ENCODE results near the gene BAHCC1. TPM values are rescaled to one million over a fixed set of nuclear protein-coding genes. Genes with fewer than 3 reads are reported as not detected.

Gene BAHCC1
- total RNA-seq, 1 experiment from 2014 or later = 9.9 TPM

DNA sequence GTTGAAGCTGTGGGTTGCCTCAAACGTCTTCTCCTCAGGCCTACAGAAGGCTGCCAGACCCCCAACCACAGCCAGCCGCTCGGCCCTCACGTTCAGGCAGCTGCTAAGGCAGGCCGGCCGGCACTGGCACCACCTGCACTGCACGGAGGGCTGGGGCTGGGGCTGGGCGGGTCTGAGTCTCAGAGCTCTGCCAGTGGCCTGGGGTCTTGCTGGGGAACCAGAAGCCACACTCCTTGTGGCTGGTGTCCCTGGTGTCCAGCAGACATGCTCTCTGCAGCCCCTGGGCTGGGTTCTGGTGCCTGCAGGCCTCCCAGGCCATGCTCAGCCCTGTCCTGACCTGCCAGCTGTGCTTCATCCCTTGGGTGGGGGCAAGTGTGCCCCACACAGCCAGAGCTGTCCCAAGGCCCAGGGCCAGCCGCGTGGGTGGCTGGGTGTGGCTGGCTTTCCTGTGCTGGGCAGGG, 42.0 kb downstream of the BAHCC1 start:
- intact Hi-C loops (cut with micrococcal nuclease) = no loop called here
- Histone ChIP-seq H3K4me3 (ENCODE audit: low read length) (no peak overlapping the region), H3K9me3 (ENCODE audit: low read length) (no peaks in the 10 kb centered on the region), H4K20me1 (ENCODE audit: low read length) (no peaks in the 10 kb centered on the region), H2AFZ (ENCODE audit: low read length) (no peak overlapping the region), H3K4me2 (ENCODE audit: low read length) (no peak overlapping the region), H3K9ac (ENCODE audit: low read length) (no peak overlapping the region), H3K79me2 (ENCODE audit: low read length) (no peaks in the 10 kb centered on the region), H3K4me1 (ENCODE audit: insufficient read depth, low read length) (no peaks in the 10 kb centered on the region), H3F3A (ENCODE audit: low read length, unreplicated experiment) (no peaks in the 10 kb centered on the region), H3K27me3 (ENCODE audit: low read length) (no peaks in the 10 kb centered on the region), H3K36me3 (ENCODE audit: low read depth, low read length) (no peaks in the 10 kb centered on the region), H3K27ac (ENCODE audit: low read length) (no peak overlapping the region), H3K9me2 (replicated peaks; ENCODE audit: low read length) (no peaks in the 10 kb centered on the region)
- DNase-seq = no peak
- no TSS peak for BruUV-seq (replicated peaks)
- TF ChIP-seq EZH2 (IDR thresholded peaks at IDR 0.05; ENCODE audit: low read length, unreplicated experiment) (no peak), EZH2phosphoT487 (IDR thresholded peaks at IDR 0.05; ENCODE audit: borderline replicate concordance, low read length) (no peak)
- TF ChIP-seq, protein P1, sequence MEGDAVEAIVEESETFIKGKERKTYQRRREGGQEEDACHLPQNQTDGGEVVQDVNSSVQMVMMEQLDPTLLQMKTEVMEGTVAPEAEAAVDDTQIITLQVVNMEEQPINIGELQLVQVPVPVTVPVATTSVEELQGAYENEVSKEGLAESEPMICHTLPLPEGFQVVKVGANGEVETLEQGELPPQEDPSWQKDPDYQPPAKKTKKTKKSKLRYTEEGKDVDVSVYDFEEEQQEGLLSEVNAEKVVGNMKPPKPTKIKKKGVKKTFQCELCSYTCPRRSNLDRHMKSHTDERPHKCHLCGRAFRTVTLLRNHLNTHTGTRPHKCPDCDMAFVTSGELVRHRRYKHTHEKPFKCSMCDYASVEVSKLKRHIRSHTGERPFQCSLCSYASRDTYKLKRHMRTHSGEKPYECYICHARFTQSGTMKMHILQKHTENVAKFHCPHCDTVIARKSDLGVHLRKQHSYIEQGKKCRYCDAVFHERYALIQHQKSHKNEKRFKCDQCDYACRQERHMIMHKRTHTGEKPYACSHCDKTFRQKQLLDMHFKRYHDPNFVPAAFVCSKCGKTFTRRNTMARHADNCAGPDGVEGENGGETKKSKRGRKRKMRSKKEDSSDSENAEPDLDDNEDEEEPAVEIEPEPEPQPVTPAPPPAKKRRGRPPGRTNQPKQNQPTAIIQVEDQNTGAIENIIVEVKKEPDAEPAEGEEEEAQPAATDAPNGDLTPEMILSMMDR (conservative IDR thresholded peaks at IDR 0.05; ENCODE audit: low read depth, low read length) = no peak
- ATAC-seq = no peak
- ChIA-PET POLR2A (ENCODE audit: unreplicated experiment) (no interaction called here), CTCF (no interaction called here)

- H3K27me3 ChIP-seq (ENCODE audit: low read length) = no peaks in the 10 kb centered on the region
- CTCF ChIA-PET = no interaction called here
- ATAC-seq (no peak), DNase-seq (no peak)
- no TSS peak for BruUV-seq (replicated peaks)
- no peak overlapping the region for H2AFZ ChIP-seq (ENCODE audit: low read length)
- H3K4me3 ChIP-seq (ENCODE audit: low read length) = no peak overlapping the region
- no peaks in the 10 kb centered on the region for H3K9me2 ChIP-seq (replicated peaks; ENCODE audit: low read length)
- H3F3A ChIP-seq (ENCODE audit: low read length, unreplicated experiment) = no peaks in the 10 kb centered on the region
- H3K27ac ChIP-seq (ENCODE audit: low read length) = no peak overlapping the region
- H3K9ac ChIP-seq (ENCODE audit: low read length) = no peak overlapping the region
- H3K79me2 ChIP-seq (ENCODE audit: low read length) = no peaks in the 10 kb centered on the region
- TF ChIP-seq EZH2 (IDR thresholded peaks at IDR 0.05; ENCODE audit: low read length, unreplicated experiment) = no peak
- TF ChIP-seq, protein P1 (conservative IDR thresholded peaks at IDR 0.05; ENCODE audit: low read depth, low read length) = no peak
- TF ChIP-seq EZH2phosphoT487 (IDR thresholded peaks at IDR 0.05; ENCODE audit: borderline replicate concordance, low read length) = no peak
- intact Hi-C loops (cut with micrococcal nuclease) = no loop called here
- H3K4me2 ChIP-seq (ENCODE audit: low read length) = no peak overlapping the region
- H3K36me3 ChIP-seq (ENCODE audit: low read depth, low read length) = no peaks in the 10 kb centered on the region
- no peaks in the 10 kb centered on the region for H3K9me3 ChIP-seq (ENCODE audit: low read length)
- H4K20me1 ChIP-seq (ENCODE audit: low read length) = no peaks in the 10 kb centered on the region
- POLR2A ChIA-PET (ENCODE audit: unreplicated experiment) = no interaction called here
- H3K4me1 ChIP-seq (ENCODE audit: insufficient read depth, low read length) = no peaks in the 10 kb centered on the region
Measured at GRCh38 chr17:81438007-81438659, 42.9 kb downstream of the BAHCC1 start.

DNA sequence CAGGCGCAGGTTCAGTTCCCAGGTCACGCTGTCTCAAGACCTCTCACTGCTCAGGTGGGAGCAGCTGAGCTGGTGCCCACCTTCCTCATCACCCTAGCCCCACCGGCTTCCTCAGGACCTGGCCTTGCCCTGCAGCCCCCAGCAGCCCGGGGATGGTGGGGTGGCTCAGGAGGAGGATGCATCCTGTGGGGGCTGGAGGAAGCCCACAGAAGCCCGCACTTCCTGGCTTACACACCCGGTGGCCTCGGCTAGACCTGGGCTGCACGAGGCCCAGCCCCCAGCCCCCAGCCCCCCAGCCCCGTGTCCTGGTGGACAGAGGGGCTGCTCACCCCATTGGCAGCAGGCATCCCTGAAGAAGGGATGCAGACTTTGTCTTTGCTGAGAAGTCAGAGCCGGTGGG, 43.4 kb downstream of the BAHCC1 start:
- Histone ChIP-seq H3F3A (ENCODE audit: low read length, unreplicated experiment) (no peaks in the 10 kb centered on the region), H4K20me1 (ENCODE audit: low read length) (no peaks in the 10 kb centered on the region), H3K4me1 (ENCODE audit: insufficient read depth, low read length) (no peaks in the 10 kb centered on the region), H3K79me2 (ENCODE audit: low read length) (no peaks in the 10 kb centered on the region), H3K9me3 (ENCODE audit: low read length) (no peaks in the 10 kb centered on the region), H3K27ac (ENCODE audit: low read length) (no peak overlapping the region), H3K4me2 (ENCODE audit: low read length) (no peak overlapping the region), H3K9ac (ENCODE audit: low read length) (no peak overlapping the region), H3K36me3 (ENCODE audit: low read depth, low read length) (no peaks in the 10 kb centered on the region), H3K9me2 (replicated peaks; ENCODE audit: low read length) (no peaks in the 10 kb centered on the region), H2AFZ (ENCODE audit: low read length) (no peak overlapping the region), H3K4me3 (ENCODE audit: low read length) (no peak overlapping the region), H3K27me3 (ENCODE audit: low read length) (no peaks in the 10 kb centered on the region)
- TF ChIP-seq, protein P1 (conservative IDR thresholded peaks at IDR 0.05; ENCODE audit: low read depth, low read length) = no peak
- TF ChIP-seq EZH2 (IDR thresholded peaks at IDR 0.05; ENCODE audit: low read length, unreplicated experiment) (no peak), EZH2phosphoT487 (IDR thresholded peaks at IDR 0.05; ENCODE audit: borderline replicate concordance, low read length) (no peak)
- intact Hi-C loops (cut with micrococcal nuclease) = no loop called here
- DNase-seq (no peak), ATAC-seq (no peak)
- ChIA-PET POLR2A (ENCODE audit: unreplicated experiment) (no interaction called here), CTCF (no interaction called here)
- no TSS peak for BruUV-seq (replicated peaks)
